IgD-negative memory B cell (primary cell): ENCODE results near the gene ZDHHC8. TPM values are rescaled to one million over a fixed set of nuclear protein-coding genes. Genes with fewer than 3 reads are reported as not detected.
A peak's percentile ranks its signal among the peaks of the same experiment; 100 is the strongest.

Experiments
- H3K27ac Mint-ChIP-seq, 3 donors: one replicate each; pipeline ENCODE4 v1.8.0; 2020 to 2022; ENCODE audit warnings: mild to moderate bottlenecking in 3 of 3, mixed read lengths in 3 of 3, moderate library complexity in 1 of 3
- H3K27me3 Mint-ChIP-seq: one replicate; pipeline ENCODE4 v1.8.0; 2021; ENCODE audit warnings: mixed read lengths
- H3K36me3 Mint-ChIP-seq: one replicate; pipeline ENCODE4 v1.8.0; 2020; ENCODE audit warnings: mild to moderate bottlenecking, mixed read lengths
- H3K4me1 Mint-ChIP-seq, 3 donors: one replicate each; pipeline ENCODE4 v1.8.0; 2020 to 2022; ENCODE audit warnings: mixed read lengths in 3 of 3, mild to moderate bottlenecking in 1 of 3
- H3K4me3 Mint-ChIP-seq, 4 donors: one replicate each; pipeline ENCODE4 v1.8.0; 2020 to 2022; ENCODE audit warnings: mild to moderate bottlenecking in 4 of 4, mixed read lengths in 4 of 4, moderate library complexity in 3 of 4
- H3K9me3 Mint-ChIP-seq, 3 donors: one replicate each; pipeline ENCODE4 v1.8.0; 2020 to 2021; ENCODE audit warnings: mixed read lengths in 3 of 3, mild to moderate bottlenecking in 1 of 3
- polyA plus RNA-seq: library from polyadenylated mRNA; unstranded; fragments of 300-500 nt; fragmentation: Illumina TruSeq; gene quantifications from one replicate; pipeline ENCODE4 v1.2.3, GENCODE V29; 2021

The ZDHHC8 gene
- polyA plus RNA-seq, 1 donor from 2014 or later, result 4.2 TPM

GRCh38 chr22:20116376-20116950, 15.1 kb upstream of the ZDHHC8 start:
- peak overlapping the region; percentile 90 to 96 (median 92) for H3K4me3 Mint-ChIP-seq
- H3K27me3 Mint-ChIP-seq, result no peaks in the 10 kb centered on the region
- H3K9me3 Mint-ChIP-seq, result no peaks in the 10 kb centered on the region
- peak overlapping the region; percentile 79 to 97 (median 91) for H3K27ac Mint-ChIP-seq
- H3K4me1 Mint-ChIP-seq, result peaks cover 0 to 17% (median 16%) of the 10 kb centered on the region in 3 donors
- no peaks in the 10 kb centered on the region for H3K36me3 Mint-ChIP-seq

GRCh38 chr22:20116951-20117632, 14.5 kb upstream of the ZDHHC8 start, which contains the start of gene TRMT2A:
TRMT2A (minus strand) TSS chr22:20117226; CDS start chr22:20116906, 320 bp downstream.
- no peaks in the 10 kb centered on the region for H3K36me3 Mint-ChIP-seq
- peak within 1 kb of the TSS; percentile 79 to 97 (median 91) for H3K27ac Mint-ChIP-seq
- no peaks in the 10 kb centered on the region for H3K9me3 Mint-ChIP-seq
- no peaks in the 10 kb centered on the region for H3K27me3 Mint-ChIP-seq
- peaks cover 0 to 15% (median 14%) of the 10 kb centered on the region in 3 donors for H3K4me1 Mint-ChIP-seq
- H3K4me3 Mint-ChIP-seq, result peak within 1 kb of the TSS; percentile 90 to 96 (median 92)

- H3K36me3 Mint-ChIP-seq, result no peaks in the 10 kb centered on the region
- H3K27ac Mint-ChIP-seq, result peak overlapping the region; percentile 79 to 91 (median 89)
- no peaks in the 10 kb centered on the region for H3K27me3 Mint-ChIP-seq
- H3K4me3 Mint-ChIP-seq, result peak overlapping the region; percentile 90 to 92 (median 90)
- H3K4me1 Mint-ChIP-seq, result peaks cover 0 to 17% (median 15%) of the 10 kb centered on the region in 3 donors
- H3K9me3 Mint-ChIP-seq, result no peaks in the 10 kb centered on the region
Measured at GRCh38 chr22:20117633-20118299, 13.8 kb upstream of the ZDHHC8 start.

GRCh38 chr22:20118300-20119020, 13.1 kb upstream of the ZDHHC8 start:
- peak overlapping the region; percentile 82 to 92 (median 90) for H3K4me3 Mint-ChIP-seq
- no peaks in the 10 kb centered on the region for H3K36me3 Mint-ChIP-seq
- H3K4me1 Mint-ChIP-seq, result peaks cover 0 to 17% (median 15%) of the 10 kb centered on the region in 3 donors
- peak overlapping the region in 2 of 3 donors; percentile 89 to 91 for H3K27ac Mint-ChIP-seq
- no peaks in the 10 kb centered on the region for H3K27me3 Mint-ChIP-seq
- no peaks in the 10 kb centered on the region for H3K9me3 Mint-ChIP-seq

- H3K27ac Mint-ChIP-seq, result peak overlapping the region in 1 of 3 donors; percentile 78
- peaks cover 0 to 12% (median 9%) of the 10 kb centered on the region in 3 donors for H3K4me1 Mint-ChIP-seq
- H3K27me3 Mint-ChIP-seq, result no peaks in the 10 kb centered on the region
- H3K36me3 Mint-ChIP-seq, result no peaks in the 10 kb centered on the region
- H3K4me3 Mint-ChIP-seq, result peak overlapping the region in 1 of 4 donors; percentile 52
- H3K9me3 Mint-ChIP-seq, result no peaks in the 10 kb centered on the region
Measured at GRCh38 chr22:20121856-20122415, 9.7 kb upstream of the ZDHHC8 start.

- Mint-ChIP-seq H3K4me1 (peaks cover 0 to 8% (median 7%) of the 10 kb centered on the region in 3 donors), H3K36me3 (no peaks in the 10 kb centered on the region), H3K27me3 (no peaks in the 10 kb centered on the region), H3K4me3 (no peak overlapping the region), H3K27ac (peak overlapping the region in 1 of 3 donors; percentile 85), H3K9me3 (no peaks in the 10 kb centered on the region)
Measured at GRCh38 chr22:20123366-20124082, 8.1 kb upstream of the ZDHHC8 start.

GRCh38 chr22:20124083-20124787, 7.4 kb upstream of the ZDHHC8 start:
- no peak overlapping the region for H3K4me3 Mint-ChIP-seq
- H3K27me3 Mint-ChIP-seq, result no peaks in the 10 kb centered on the region
- no peaks in the 10 kb centered on the region for H3K36me3 Mint-ChIP-seq
- H3K27ac Mint-ChIP-seq, result peak overlapping the region in 1 of 3 donors; percentile 85
- H3K4me1 Mint-ChIP-seq, result peaks cover 0 to 6% (median 3%) of the 10 kb centered on the region in 3 donors
- H3K9me3 Mint-ChIP-seq, result no peaks in the 10 kb centered on the region

GRCh38 chr22:20125201-20126174, 6.1 kb upstream of the ZDHHC8 start:
- Mint-ChIP-seq H3K4me3 (peak overlapping the region in 1 of 4 donors; percentile 36), H3K27ac (peak overlapping the region in 1 of 3 donors; percentile 32)

GRCh38 chr22:20126284-20127029, 5.1 kb upstream of the ZDHHC8 start:
- H3K9me3 Mint-ChIP-seq, result no peaks in the 10 kb centered on the region
- H3K36me3 Mint-ChIP-seq, result no peaks in the 10 kb centered on the region
- H3K27me3 Mint-ChIP-seq, result no peaks in the 10 kb centered on the region
- H3K4me1 Mint-ChIP-seq, result peaks cover 0 to 4% (median 0%) of the 10 kb centered on the region in 3 donors
- H3K4me3 Mint-ChIP-seq, result peak overlapping the region in 1 of 4 donors; percentile 89
- H3K27ac Mint-ChIP-seq, result peak overlapping the region in 2 of 3 donors; percentile 31 to 74

More at GRCh38 chr22:20125201-20126174, 6.1 kb upstream of the ZDHHC8 start:
- peaks cover 0 to 4% (median 0%) of the 10 kb centered on the region in 3 donors for H3K4me1 Mint-ChIP-seq
- no peaks in the 10 kb centered on the region for H3K27me3 Mint-ChIP-seq
- H3K9me3 Mint-ChIP-seq, result no peaks in the 10 kb centered on the region
- H3K36me3 Mint-ChIP-seq, result no peaks in the 10 kb centered on the region

- Mint-ChIP-seq H3K27ac (peak overlapping the region in 2 of 3 donors; percentile 19 to 74), H3K9me3 (no peaks in the 10 kb centered on the region), H3K27me3 (no peaks in the 10 kb centered on the region)
Measured at GRCh38 chr22:20127318-20127868, 4.2 kb upstream of the ZDHHC8 start.

GRCh38 chr22:20127869-20128618, 3.6 kb upstream of the ZDHHC8 start:
- H3K4me3 Mint-ChIP-seq, result peak overlapping the region in 2 of 4 donors; percentile 39 to 89
- H3K27me3 Mint-ChIP-seq, result no peaks in the 10 kb centered on the region
- peaks cover 0 to 2% (median 1%) of the 10 kb centered on the region in 3 donors for H3K4me1 Mint-ChIP-seq
- H3K27ac Mint-ChIP-seq, result peak overlapping the region; percentile 43 to 85 (median 74)
- no peaks in the 10 kb centered on the region for H3K36me3 Mint-ChIP-seq
- no peaks in the 10 kb centered on the region for H3K9me3 Mint-ChIP-seq

More at GRCh38 chr22:20127318-20127868, 4.2 kb upstream of the ZDHHC8 start:
- H3K4me3 Mint-ChIP-seq, result peak overlapping the region in 1 of 4 donors; percentile 89
- peaks cover 0 to 1% (median 0%) of the 10 kb centered on the region in 3 donors for H3K4me1 Mint-ChIP-seq
- no peaks in the 10 kb centered on the region for H3K36me3 Mint-ChIP-seq
